Calu3 (cell line): Measurements from ENCODE around the gene SMAD3. TPM values are rescaled to one million over a fixed set of nuclear protein-coding genes. Genes with fewer than 3 reads are reported as not detected.

ENCODE experiments used
- BruUV-seq: library from RNA; stranded (reverse); fragments of 400-500 nt; replicated peaks from 2 replicates; lab custom pipeline; 2021; lab: Mats Ljungman, UMichigan
- CTCF ChIA-PET: fragments of 300-600 bp; sonication (Branson Sonifier 250); formaldehyde crosslinking; loops from one replicate; lab custom pipeline; 2022; ENCODE audit warnings: antibody characterized with exemption; lab: Charles Lee
- DNase-seq: peaks from one replicate; pipeline ENCODE4 v3.0.0; 2022
- H3K27ac Mint-ChIP-seq: one replicate; pipeline ENCODE4 v1.8.0; 2022; ENCODE audit warnings: mixed read lengths; ENCODE audit not compliant: unreplicated experiment
- H3K27me3 Mint-ChIP-seq: one replicate; pipeline ENCODE4 v1.8.0; 2022; ENCODE audit warnings: mixed read lengths; ENCODE audit not compliant: unreplicated experiment
- H3K36me3 Mint-ChIP-seq: one replicate; pipeline ENCODE4 v1.8.0; 2022; ENCODE audit warnings: mild to moderate bottlenecking, moderate library complexity, mixed read lengths; ENCODE audit not compliant: insufficient read depth, unreplicated experiment
- H3K4me1 Mint-ChIP-seq: one replicate; pipeline ENCODE4 v1.8.0; 2022; ENCODE audit warnings: mild to moderate bottlenecking, low read depth, mixed read lengths; ENCODE audit not compliant: unreplicated experiment
- H3K4me3 Mint-ChIP-seq: one replicate; pipeline ENCODE4 v1.8.0; 2022; ENCODE audit warnings: mild to moderate bottlenecking, low read depth, moderate library complexity, mixed read lengths; ENCODE audit not compliant: unreplicated experiment
- H3K9me3 Mint-ChIP-seq: one replicate; pipeline ENCODE4 v1.8.0; 2022; ENCODE audit warnings: low read depth, mixed read lengths; ENCODE audit not compliant: unreplicated experiment
- intact Hi-C: fragments of 100-400 bp; cut with micrococcal nuclease; formaldehyde crosslinking; loops from one replicate; pipeline ENCODE4 v1.10.0; 2022; ENCODE audit not compliant: unreplicated experiment
- total RNA-seq: library from RNA; stranded (reverse); gene quantifications from 2 replicates; pipeline ENCODE4 v1.2.3, GENCODE V29; 2022
- TF ChIP-seq, protein P1 (sequence below): fragments of 200-600 bp; IDR thresholded peaks from one replicate; pipeline ENCODE4 v1.8.0; 2022; ENCODE audit warnings: antibody characterized with exemption; ENCODE audit not compliant: unreplicated experiment

SMAD3 gene
- total RNA-seq, 1 experiment from 2014 or later = 121 TPM

DNA sequence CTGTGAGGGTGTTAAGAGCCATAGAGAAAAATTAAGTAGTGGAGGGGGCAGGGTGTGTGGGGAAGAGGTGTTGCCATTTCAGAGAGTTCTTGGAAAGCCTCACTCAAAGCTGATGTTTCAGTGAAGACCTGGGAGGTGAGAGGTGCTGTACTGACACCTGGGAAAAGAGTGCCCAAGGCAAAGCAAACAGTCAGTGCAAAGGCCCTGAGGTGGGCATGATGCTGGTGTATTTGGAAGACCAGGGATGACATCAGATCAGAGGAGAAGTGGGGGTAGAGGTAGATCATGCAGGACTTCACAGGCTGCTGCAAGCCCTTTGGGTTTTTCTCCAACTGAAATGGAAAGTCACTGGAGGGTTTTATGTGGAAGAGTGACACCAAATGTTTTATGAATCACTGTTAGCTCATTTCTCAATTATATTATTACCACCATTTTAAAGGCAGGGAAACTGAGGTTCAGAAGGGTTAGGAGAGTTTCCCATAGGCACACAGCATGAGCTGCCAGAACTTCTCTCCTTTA is 42.8 kb upstream of the SMAD3 start:
- H3K27ac Mint-ChIP-seq = no peak overlapping the region
- peaks cover 8% of the 10 kb centered on the region for H3K36me3 Mint-ChIP-seq
- no peak overlapping the region for H3K4me3 Mint-ChIP-seq
- no TSS peak for BruUV-seq
- intact Hi-C loops = loop anchor here (5.0 kb wide), 1 partner anchor 40 kb away; no protein-coding TSS in a partner anchor
- CTCF ChIA-PET = interaction anchor here (0.6 to 0.8 kb wide), 2 partner anchors 17 to 21 kb away, joined by 3 to 4 read pairs; no protein-coding TSS in a partner anchor
- H3K9me3 Mint-ChIP-seq = no peaks in the 10 kb centered on the region
- no peak for DNase-seq
- H3K4me1 Mint-ChIP-seq = peaks cover 47% of the 10 kb centered on the region
- TF ChIP-seq, protein P1, sequence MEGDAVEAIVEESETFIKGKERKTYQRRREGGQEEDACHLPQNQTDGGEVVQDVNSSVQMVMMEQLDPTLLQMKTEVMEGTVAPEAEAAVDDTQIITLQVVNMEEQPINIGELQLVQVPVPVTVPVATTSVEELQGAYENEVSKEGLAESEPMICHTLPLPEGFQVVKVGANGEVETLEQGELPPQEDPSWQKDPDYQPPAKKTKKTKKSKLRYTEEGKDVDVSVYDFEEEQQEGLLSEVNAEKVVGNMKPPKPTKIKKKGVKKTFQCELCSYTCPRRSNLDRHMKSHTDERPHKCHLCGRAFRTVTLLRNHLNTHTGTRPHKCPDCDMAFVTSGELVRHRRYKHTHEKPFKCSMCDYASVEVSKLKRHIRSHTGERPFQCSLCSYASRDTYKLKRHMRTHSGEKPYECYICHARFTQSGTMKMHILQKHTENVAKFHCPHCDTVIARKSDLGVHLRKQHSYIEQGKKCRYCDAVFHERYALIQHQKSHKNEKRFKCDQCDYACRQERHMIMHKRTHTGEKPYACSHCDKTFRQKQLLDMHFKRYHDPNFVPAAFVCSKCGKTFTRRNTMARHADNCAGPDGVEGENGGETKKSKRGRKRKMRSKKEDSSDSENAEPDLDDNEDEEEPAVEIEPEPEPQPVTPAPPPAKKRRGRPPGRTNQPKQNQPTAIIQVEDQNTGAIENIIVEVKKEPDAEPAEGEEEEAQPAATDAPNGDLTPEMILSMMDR = no peak
- H3K27me3 Mint-ChIP-seq = no peaks in the 10 kb centered on the region

DNA sequence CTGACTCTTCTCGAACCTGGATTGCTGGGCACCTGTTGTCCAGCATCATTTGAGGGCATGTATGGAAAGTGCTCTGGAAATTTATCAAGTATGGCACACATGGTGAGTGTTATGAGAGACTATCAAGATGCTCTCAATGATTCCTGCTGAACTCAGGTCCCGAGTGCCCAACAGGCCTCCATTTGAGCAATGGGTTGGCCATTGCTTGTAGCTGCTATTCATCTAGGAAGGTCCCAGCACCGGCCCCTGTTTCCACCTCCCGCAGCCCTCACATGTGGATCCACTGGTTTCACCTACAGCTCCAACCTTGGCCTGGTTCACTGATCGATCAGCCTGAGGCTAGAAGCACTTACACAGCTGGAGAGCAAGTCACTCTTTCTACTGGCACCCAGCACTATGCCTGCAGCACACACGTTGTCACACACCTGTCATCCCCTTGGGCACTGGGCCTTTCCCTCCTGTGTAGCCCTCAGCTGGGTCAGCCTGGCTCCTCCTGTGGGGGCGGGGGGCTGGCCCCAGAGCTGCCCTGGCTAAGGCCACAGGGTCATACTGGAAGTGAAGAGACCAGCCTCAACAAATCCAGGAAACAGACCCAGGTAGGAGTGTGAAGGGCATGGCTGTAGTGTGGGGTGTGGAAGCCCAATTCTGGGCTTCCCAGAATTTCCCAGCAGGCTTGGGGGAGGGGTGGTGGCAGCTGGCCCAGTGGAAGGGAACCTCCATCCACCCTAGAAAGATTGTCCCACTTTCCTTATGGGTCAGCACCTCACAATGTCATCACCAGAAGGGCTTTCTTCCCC is 41.7 kb upstream of the SMAD3 start:
- intact Hi-C loops = loop anchor here (5.0 kb wide), 1 partner anchor 39 kb away; no protein-coding TSS in a partner anchor
- no TSS peak for BruUV-seq
- peaks cover 38% of the 10 kb centered on the region for H3K4me1 Mint-ChIP-seq
- peak; percentile 25 for DNase-seq
- CTCF ChIA-PET = interaction anchor here (0.8 to 1.6 kb wide), 3 partner anchors 16 to 19 kb away, joined by 3 to 6 read pairs (median 4); no protein-coding TSS in a partner anchor
- H3K27ac Mint-ChIP-seq = peak overlapping the region; percentile 38
- H3K9me3 Mint-ChIP-seq = no peaks in the 10 kb centered on the region
- no peaks in the 10 kb centered on the region for H3K27me3 Mint-ChIP-seq
- H3K4me3 Mint-ChIP-seq = no peak overlapping the region
- TF ChIP-seq, protein P1 = no peak
- peaks cover 8% of the 10 kb centered on the region for H3K36me3 Mint-ChIP-seq

DNA sequence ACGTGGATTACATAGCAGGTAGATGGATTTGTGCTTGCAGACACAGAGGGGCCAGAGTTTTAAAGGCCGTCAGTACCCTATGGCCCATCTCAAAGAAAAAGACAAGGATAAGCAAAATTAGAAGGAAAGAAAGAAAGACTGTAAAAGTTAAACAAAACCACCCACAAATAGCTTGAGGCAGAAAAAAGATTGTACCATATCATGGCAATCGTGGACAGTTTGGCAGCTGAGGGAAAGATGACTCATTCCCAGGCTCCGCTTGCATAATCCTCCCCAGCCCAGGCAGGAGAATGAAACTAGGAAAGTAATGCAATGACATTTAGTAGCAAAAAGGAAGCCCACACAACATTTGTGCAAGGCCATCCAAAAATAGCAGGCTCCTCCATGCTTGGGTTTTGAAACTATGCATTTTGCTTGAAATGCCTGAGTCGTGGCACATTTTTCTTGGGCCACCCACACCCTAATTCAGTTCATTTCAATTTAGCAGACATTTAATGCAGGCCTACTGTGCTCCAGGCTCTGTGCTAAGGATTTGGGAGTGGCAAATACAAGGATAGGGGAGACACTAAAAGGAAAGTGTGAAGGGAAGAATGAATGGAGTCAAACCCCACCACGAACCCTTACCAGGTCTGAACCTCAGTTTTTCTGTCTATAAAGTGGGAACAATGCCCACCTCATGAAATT is 40.9 kb upstream of the SMAD3 start:
- Mint-ChIP-seq H3K9me3 (no peaks in the 10 kb centered on the region), H3K27me3 (no peaks in the 10 kb centered on the region), H3K4me1 (peaks cover 38% of the 10 kb centered on the region), H3K36me3 (peaks cover 8% of the 10 kb centered on the region), H3K4me3 (peak overlapping the region; percentile 7), H3K27ac (peak overlapping the region; percentile 38)
- peak; percentile 79 for DNase-seq
- intact Hi-C loops = loop anchor here (5.0 kb wide), 1 partner anchor 38 kb away; no protein-coding TSS in a partner anchor
- CTCF ChIA-PET = interaction anchor here (0.8 to 1.6 kb wide), 2 partner anchors 15 to 18 kb away, joined by 3 to 6 read pairs; no protein-coding TSS in a partner anchor
- TF ChIP-seq, protein P1 = no peak
- BruUV-seq = no TSS peak

DNA sequence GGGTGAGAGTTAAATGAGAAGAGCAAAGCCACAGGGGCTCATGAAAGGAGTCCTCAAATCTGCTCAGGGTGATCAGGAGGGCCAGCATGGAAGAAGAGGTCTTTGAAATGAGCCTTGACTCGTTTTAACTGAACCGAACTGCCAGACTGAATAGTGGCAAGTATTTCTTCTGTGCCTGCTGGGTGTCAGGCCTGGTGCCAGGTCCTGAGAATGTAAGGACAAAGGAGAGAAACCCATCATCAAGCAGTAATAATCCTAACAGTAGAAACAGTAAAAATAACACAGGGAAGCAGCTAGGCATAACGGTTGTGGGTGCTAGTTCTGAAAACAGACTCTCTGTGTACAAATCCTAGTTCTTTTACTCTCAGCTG is 40.4 kb upstream of the SMAD3 start:
- intact Hi-C loops = loop anchor here (5.0 kb wide), 1 partner anchor 37 kb away; no protein-coding TSS in a partner anchor
- peaks cover 8% of the 10 kb centered on the region for H3K36me3 Mint-ChIP-seq
- peak overlapping the region; percentile 7 for H3K4me3 Mint-ChIP-seq
- H3K9me3 Mint-ChIP-seq = no peaks in the 10 kb centered on the region
- TF ChIP-seq, protein P1 = no peak
- CTCF ChIA-PET = interaction anchor here (1.3 kb wide), 1 partner anchor 17 kb away, joined by 4 read pairs; no protein-coding TSS in a partner anchor
- H3K27me3 Mint-ChIP-seq = no peaks in the 10 kb centered on the region
- peaks cover 42% of the 10 kb centered on the region for H3K4me1 Mint-ChIP-seq
- H3K27ac Mint-ChIP-seq = peak overlapping the region; percentile 38
- BruUV-seq = no TSS peak
- DNase-seq = no peak
